ENCODE measurements around the gene NDUFS6.

The NDUFS6 gene
- long read RNA-seq, transcript NDUFS6-201 (4 exons, 1,082 nt) = major isoform, 17 of 27 reads
- long read RNA-seq, partial matches to known transcripts = 4 of 27 reads
- long read RNA-seq, other reads (novel, unspliced or antisense) = 5 of 27 reads

DNA sequence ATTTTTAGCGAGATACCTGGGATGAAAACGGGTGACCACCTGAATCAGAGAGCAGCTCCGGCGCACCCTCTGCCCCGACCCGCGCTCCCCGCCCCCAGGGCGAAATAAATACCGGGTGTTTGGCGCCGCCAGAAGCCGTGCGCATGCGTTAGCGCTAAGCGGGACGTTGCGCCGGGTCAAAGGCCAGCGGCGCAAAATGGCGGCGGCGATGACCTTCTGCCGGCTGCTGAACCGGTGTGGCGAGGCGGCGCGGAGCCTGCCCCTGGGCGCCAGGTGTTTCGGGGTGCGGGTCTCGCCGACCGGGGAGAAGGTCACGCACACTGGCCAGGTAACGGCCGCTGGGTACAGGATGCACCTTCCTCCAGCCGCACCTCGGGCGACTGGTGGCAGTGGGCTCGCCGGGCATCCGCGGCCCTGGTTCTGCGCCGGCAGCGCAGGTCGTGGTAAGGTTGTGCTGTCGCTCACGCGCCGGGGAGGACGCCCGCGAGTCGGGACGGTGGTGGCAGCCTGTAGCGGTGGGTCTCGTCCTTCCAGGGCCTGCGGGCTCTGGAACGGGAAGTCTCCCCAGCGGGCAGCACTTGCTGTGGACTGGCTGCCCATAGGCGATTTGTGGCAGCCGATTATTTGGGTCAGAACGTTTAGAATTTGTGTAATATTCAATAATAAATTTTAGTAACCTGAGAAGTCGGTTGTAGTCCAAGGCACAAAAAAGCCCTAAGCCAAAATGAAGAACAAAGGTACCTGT, at the start of gene NDUFS6:
TSS of gene NDUFS6 (plus strand) at position 186 of the 745 bp plus-strand sequence. CDS start at position 197, 11 bp downstream.
- peak; percentile 80 for TF ChIP-seq POLR2AphosphoS5 (IDR thresholded peaks at IDR 0.05; ENCODE audit: low read depth)
- no peak for TF ChIP-seq GABPA (IDR thresholded peaks at IDR 0.05; ENCODE audit: low read depth)
- TF ChIP-seq, protein P1, sequence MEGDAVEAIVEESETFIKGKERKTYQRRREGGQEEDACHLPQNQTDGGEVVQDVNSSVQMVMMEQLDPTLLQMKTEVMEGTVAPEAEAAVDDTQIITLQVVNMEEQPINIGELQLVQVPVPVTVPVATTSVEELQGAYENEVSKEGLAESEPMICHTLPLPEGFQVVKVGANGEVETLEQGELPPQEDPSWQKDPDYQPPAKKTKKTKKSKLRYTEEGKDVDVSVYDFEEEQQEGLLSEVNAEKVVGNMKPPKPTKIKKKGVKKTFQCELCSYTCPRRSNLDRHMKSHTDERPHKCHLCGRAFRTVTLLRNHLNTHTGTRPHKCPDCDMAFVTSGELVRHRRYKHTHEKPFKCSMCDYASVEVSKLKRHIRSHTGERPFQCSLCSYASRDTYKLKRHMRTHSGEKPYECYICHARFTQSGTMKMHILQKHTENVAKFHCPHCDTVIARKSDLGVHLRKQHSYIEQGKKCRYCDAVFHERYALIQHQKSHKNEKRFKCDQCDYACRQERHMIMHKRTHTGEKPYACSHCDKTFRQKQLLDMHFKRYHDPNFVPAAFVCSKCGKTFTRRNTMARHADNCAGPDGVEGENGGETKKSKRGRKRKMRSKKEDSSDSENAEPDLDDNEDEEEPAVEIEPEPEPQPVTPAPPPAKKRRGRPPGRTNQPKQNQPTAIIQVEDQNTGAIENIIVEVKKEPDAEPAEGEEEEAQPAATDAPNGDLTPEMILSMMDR (IDR thresholded peaks at IDR 0.05; ENCODE audit: insufficient read depth, low read length) = no peak
- TF ChIP-seq SPI1 (IDR thresholded peaks at IDR 0.05; ENCODE audit: borderline replicate concordance, low read depth) = peak; percentile 43; the same call in 1 of the 2 replicates
- TF ChIP-seq, protein P2, sequence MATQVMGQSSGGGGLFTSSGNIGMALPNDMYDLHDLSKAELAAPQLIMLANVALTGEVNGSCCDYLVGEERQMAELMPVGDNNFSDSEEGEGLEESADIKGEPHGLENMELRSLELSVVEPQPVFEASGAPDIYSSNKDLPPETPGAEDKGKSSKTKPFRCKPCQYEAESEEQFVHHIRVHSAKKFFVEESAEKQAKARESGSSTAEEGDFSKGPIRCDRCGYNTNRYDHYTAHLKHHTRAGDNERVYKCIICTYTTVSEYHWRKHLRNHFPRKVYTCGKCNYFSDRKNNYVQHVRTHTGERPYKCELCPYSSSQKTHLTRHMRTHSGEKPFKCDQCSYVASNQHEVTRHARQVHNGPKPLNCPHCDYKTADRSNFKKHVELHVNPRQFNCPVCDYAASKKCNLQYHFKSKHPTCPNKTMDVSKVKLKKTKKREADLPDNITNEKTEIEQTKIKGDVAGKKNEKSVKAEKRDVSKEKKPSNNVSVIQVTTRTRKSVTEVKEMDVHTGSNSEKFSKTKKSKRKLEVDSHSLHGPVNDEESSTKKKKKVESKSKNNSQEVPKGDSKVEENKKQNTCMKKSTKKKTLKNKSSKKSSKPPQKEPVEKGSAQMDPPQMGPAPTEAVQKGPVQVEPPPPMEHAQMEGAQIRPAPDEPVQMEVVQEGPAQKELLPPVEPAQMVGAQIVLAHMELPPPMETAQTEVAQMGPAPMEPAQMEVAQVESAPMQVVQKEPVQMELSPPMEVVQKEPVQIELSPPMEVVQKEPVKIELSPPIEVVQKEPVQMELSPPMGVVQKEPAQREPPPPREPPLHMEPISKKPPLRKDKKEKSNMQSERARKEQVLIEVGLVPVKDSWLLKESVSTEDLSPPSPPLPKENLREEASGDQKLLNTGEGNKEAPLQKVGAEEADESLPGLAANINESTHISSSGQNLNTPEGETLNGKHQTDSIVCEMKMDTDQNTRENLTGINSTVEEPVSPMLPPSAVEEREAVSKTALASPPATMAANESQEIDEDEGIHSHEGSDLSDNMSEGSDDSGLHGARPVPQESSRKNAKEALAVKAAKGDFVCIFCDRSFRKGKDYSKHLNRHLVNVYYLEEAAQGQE (IDR thresholded peaks at IDR 0.05; ENCODE audit: insufficient replicate concordance, low read depth) = peak; percentile 60
- H3K27ac ChIP-seq (replicated peaks) = peak within 1 kb of the TSS; percentile 95
- peak; percentile 50 to 74 for DNase-seq (ENCODE audit: low read depth in 1 of 2, low spot score in 1 of 2)
- no peaks in the 10 kb centered on the region for H3K27me3 ChIP-seq (ENCODE audit: insufficient read depth, poor library complexity, severe bottlenecking)
- H3K4me3 ChIP-seq (replicated peaks; ENCODE audit: insufficient read depth, low read length) = peak within 1 kb of the TSS; percentile 86

DNA sequence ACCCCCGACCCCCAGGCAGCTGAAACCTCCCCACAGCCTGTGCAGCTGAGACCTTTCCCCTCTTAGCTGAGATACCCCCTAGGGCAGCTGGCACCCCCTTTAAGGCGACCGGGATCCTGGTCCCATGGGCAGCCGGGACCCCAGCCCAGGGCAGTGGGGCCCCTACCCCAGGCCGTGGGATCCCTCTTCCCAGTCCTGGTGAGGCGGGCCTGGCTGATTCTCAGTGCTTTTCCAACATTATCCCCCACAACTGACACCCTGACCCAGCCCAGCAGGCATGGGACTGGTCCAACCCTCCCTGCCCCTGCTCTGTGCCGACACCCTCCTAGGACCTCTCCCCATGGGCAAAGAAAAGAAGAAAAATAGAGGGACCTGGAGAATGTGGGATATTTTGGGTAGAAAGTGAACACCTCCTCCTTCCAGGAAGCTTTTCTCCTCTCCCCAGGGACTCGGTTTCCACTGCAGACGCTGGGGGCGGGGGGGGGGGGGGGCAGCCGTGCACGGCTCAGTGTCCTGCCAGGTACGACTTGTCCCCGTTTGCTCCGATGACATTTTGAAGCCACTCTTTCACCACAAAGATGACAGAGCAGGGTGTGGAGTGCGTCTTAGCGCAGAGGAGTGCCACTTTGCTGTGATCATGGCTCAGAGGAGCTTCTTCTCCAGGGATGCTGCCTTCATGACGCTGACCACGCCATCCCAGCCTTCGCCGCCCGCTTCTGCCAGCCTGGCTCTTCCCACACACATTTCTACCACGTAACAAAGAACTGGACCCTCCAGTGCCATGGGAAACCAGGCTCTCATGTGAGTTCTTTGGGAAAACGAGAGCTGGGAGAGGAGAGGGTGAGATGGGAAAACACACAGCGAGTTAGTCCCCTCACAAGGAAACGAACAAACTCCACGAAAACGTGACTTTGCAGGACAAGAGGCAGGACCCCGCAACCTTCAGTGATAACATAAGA, 49.1 kb upstream of the NDUFS6 start:
- H3K27ac ChIP-seq (replicated peaks) = no peak overlapping the region
- DNase-seq (ENCODE audit: low read depth in 1 of 2, low spot score in 1 of 2) = no peak
- TF ChIP-seq, protein P1 (IDR thresholded peaks at IDR 0.05; ENCODE audit: insufficient read depth, low read length) = no peak
- TF ChIP-seq, protein P2 (IDR thresholded peaks at IDR 0.05; ENCODE audit: insufficient replicate concordance, low read depth) = no peak
- TF ChIP-seq SPI1 (IDR thresholded peaks at IDR 0.05; ENCODE audit: borderline replicate concordance, low read depth) = no peak
- no peak for TF ChIP-seq POLR2AphosphoS5 (IDR thresholded peaks at IDR 0.05; ENCODE audit: low read depth)
- H3K4me3 ChIP-seq (replicated peaks; ENCODE audit: insufficient read depth, low read length) = no peak overlapping the region
- no peaks in the 10 kb centered on the region for H3K27me3 ChIP-seq (ENCODE audit: insufficient read depth, poor library complexity, severe bottlenecking)

DNA sequence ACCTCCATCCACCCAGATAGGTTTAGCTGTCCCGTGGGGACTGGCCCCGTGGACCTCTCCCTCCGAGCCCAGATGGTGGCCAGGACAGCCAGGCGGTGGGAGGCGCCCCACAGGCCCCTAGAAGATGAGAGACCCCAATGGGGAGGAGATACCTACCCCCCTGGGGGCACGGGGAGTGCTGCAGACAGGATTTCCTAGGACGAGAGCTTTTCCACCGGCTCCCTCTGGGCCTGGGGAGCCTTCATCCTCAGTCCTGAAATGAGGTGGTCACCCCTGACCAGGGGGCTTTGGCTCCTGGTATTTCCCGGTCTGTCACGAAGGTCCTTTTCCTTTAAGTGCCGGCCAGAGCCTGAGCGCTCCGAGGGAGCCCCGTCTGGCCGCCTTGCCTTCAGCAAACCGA, 48.3 kb upstream of the NDUFS6 start:
- TF ChIP-seq SPI1 (IDR thresholded peaks at IDR 0.05; ENCODE audit: borderline replicate concordance, low read depth) = no peak
- TF ChIP-seq, protein P1 (IDR thresholded peaks at IDR 0.05; ENCODE audit: insufficient read depth, low read length) = no peak
- TF ChIP-seq POLR2AphosphoS5 (IDR thresholded peaks at IDR 0.05; ENCODE audit: low read depth) = no peak
- TF ChIP-seq, protein P2 (IDR thresholded peaks at IDR 0.05; ENCODE audit: insufficient replicate concordance, low read depth) = no peak
- no peak for TF ChIP-seq GABPA (IDR thresholded peaks at IDR 0.05; ENCODE audit: low read depth)
- Histone ChIP-seq H3K27me3 (ENCODE audit: insufficient read depth, poor library complexity, severe bottlenecking) (no peaks in the 10 kb centered on the region), H3K4me3 (replicated peaks; ENCODE audit: insufficient read depth, low read length) (no peak overlapping the region)

More for the DNA sequence above, 48.3 kb upstream of the NDUFS6 start:
- DNase-seq (ENCODE audit: low read depth in 1 of 2, low spot score in 1 of 2) = no peak
- no peak overlapping the region for H3K27ac ChIP-seq (replicated peaks)

All from HL-60 (cell line).